Measurements from ENCODE around the gene COL4A3. TPM values are rescaled to one million over a fixed set of nuclear protein-coding genes. Genes with fewer than 3 reads are reported as not detected.

COL4A3 gene
- total RNA-seq, 3 donors from 2014 or later: 0.16 to 0.36 (median 0.32) TPM

DNA sequence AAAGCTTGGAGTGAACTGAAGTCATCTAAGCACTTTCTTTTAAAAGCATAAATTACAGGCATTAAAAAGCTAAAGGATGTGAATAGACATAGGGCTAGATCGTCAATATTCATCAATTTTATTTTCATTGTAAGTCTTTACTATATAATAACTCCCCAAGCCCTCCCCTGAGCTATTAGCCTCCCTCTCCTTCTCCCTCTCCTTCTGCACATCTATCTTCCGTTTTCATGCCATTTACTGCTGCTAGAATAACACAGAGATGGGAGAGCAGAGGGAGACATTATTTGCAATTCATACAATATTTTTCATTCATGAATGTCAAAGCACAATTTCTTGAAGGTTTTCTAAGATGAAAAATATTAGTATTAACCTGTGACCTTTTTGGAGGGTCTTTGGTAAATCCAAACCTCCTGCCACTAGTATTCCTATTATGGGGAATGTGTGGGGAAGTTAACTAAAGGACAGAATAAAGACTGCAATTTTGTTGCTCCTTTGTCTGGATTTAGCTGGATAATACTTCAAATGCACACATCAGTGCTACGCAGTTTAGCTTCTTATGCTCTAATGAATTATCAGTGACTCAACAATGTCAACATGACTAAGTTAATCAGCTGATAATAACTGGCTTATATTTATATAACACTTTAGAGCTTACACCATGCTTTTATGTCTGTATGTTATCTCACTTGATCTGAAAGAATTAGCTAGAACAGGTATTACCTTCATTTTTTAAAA is 132.4 kb downstream of the COL4A3 start:
- TF ChIP-seq, protein P1, sequence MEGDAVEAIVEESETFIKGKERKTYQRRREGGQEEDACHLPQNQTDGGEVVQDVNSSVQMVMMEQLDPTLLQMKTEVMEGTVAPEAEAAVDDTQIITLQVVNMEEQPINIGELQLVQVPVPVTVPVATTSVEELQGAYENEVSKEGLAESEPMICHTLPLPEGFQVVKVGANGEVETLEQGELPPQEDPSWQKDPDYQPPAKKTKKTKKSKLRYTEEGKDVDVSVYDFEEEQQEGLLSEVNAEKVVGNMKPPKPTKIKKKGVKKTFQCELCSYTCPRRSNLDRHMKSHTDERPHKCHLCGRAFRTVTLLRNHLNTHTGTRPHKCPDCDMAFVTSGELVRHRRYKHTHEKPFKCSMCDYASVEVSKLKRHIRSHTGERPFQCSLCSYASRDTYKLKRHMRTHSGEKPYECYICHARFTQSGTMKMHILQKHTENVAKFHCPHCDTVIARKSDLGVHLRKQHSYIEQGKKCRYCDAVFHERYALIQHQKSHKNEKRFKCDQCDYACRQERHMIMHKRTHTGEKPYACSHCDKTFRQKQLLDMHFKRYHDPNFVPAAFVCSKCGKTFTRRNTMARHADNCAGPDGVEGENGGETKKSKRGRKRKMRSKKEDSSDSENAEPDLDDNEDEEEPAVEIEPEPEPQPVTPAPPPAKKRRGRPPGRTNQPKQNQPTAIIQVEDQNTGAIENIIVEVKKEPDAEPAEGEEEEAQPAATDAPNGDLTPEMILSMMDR (IDR thresholded peaks at IDR 0.05): no peak
- no peaks in the 10 kb centered on the region for H3K9me3 ChIP-seq
- H3K4me3 ChIP-seq: no peak overlapping the region
- H3K36me3 ChIP-seq (ENCODE audit: low read depth): no peaks in the 10 kb centered on the region
- intact Hi-C loops (cut with DNase I, micrococcal nuclease): no loop called here
- ATAC-seq: no peak
- no peak for DNase-seq
- no peaks in the 10 kb centered on the region for H3K4me1 ChIP-seq (ENCODE audit: low read depth)

DNA sequence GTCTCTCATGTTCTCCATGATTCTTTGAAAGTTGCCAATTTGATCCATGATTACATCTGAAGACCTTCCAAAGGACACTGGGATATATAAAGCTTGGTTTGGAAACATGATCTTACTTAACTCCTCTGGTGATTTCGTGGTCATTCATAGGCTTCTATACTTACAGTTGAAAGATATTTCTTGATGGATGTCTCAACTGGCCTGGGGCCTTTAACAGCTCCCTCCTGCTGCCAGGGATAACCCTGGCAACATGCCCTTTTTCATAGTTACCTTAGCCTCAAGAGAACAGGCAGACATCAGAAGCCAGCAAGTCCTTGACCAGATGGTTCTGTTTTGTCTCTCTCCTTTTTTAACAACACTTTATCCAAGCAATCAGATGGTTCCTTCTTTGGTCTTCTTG is 137.1 kb downstream of the COL4A3 start:
- TF ChIP-seq, protein P1 (IDR thresholded peaks at IDR 0.05): no peak
- Histone ChIP-seq H3K4me1 (ENCODE audit: low read depth) (no peaks in the 10 kb centered on the region), H3K4me3 (no peak overlapping the region), H3K9me3 (no peaks in the 10 kb centered on the region), H3K36me3 (ENCODE audit: low read depth) (no peaks in the 10 kb centered on the region)
- ATAC-seq (no peak), DNase-seq (no peak)
- intact Hi-C loops (cut with DNase I, micrococcal nuclease): no loop called here

DNA sequence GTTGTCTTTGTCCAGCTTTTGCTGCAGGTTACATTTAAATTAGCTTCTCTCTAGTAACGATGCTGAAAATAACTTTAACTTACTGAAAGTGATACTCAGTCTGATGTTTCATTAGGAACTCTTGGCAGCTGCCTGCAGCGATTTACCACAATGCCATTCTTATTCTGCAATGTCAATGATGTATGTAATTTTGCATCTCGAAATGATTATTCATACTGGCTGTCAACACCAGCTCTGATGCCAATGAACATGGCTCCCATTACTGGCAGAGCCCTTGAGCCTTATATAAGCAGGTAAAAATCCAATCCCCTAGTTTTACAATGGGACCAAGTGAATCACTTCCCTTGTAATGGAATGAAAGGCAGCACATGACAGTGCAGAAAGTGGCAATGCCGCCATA is 144.4 kb downstream of the COL4A3 start:
- no peak overlapping the region for H3K4me3 ChIP-seq
- DNase-seq (no peak), ATAC-seq (no peak)
- H3K4me1 ChIP-seq (ENCODE audit: low read depth): no peaks in the 10 kb centered on the region
- no peaks in the 10 kb centered on the region for H3K9me3 ChIP-seq
- TF ChIP-seq, protein P1 (IDR thresholded peaks at IDR 0.05): no peak
- intact Hi-C loops (cut with DNase I, micrococcal nuclease): no loop called here
- H3K36me3 ChIP-seq (ENCODE audit: low read depth): no peaks in the 10 kb centered on the region

DNA sequence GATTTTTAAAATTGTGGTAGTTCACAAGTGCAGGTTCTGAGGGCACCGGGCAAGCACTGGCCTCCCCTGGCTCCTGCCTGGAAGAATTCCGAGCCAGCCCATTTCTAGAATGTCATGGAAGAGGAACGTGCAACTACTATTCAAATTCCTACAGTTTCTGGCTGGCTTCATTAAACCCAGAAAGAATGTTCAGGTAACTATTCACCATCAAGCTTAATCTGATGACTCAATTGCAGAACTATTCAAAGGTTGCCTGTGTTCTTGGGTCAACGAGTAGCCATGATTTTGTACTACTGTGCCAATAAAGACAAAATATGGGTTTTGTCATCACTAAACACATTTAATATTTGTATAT is 146.3 kb downstream of the COL4A3 start:
- no peaks in the 10 kb centered on the region for H3K36me3 ChIP-seq (ENCODE audit: low read depth)
- intact Hi-C loops (cut with DNase I, micrococcal nuclease): no loop called here
- H3K9me3 ChIP-seq: no peaks in the 10 kb centered on the region
- H3K4me1 ChIP-seq (ENCODE audit: low read depth): no peaks in the 10 kb centered on the region
- no peak for DNase-seq
- H3K4me3 ChIP-seq: no peak overlapping the region
- ATAC-seq: no peak
- TF ChIP-seq, protein P1 (IDR thresholded peaks at IDR 0.05): no peak

DNA sequence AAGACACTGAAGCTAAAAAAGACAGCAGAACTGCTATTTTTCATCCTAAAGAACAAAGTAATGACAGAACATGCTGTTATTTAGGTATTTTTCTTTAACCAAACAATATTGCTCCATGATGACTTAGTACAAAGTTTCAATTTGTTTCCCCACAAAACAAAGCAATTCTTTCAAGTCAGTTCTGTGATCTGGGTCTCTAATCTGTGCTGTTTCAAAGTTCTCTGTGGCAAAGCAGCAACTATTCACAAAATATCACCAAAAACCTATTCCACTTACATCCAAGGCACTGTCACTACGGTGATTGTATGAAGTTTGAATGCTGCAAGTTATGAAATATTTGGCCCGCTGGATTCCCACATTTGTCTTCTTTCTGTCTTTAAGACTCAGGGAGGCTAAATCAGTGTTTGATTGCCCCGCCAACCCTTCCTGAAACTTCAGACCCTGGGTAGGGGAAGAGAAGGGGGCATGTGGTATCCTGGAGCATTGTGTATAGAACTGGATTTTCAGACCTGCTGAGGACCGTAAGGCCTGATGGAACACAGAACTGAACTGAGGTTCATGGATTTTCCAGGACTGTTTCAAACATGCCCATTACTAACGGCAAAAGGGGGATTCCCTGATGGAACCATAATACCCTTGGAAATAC is 147.6 kb downstream of the COL4A3 start:
- DNase-seq (no peak), ATAC-seq (no peak)
- H3K36me3 ChIP-seq (ENCODE audit: low read depth): no peaks in the 10 kb centered on the region
- no peak overlapping the region for H3K4me3 ChIP-seq
- TF ChIP-seq, protein P1 (IDR thresholded peaks at IDR 0.05): no peak
- H3K9me3 ChIP-seq: no peaks in the 10 kb centered on the region
- intact Hi-C loops (cut with DNase I, micrococcal nuclease): no loop called here
- no peaks in the 10 kb centered on the region for H3K4me1 ChIP-seq (ENCODE audit: low read depth)

Measured in mucosa of descending colon (tissue), 3 donors.